Hepatocyte (in vitro differentiated cells): ENCODE data around the gene ERCC8. TPM values are rescaled to one million over a fixed set of nuclear protein-coding genes. Genes with fewer than 3 reads are reported as not detected.

Source experiments
- DNase-seq: peaks from one replicate; pipeline ENCODE4 v3.0.0-alpha.2; 2016; ENCODE audit warnings: low spot score
- H2AFZ ChIP-seq: fragments of 200-600 bp; sonication (generic); 2 replicates; pipeline ENCODE4 v1.6.0; 2016; ENCODE audit warnings: antibody characterized with exemption, mild to moderate bottlenecking
- H3K27ac ChIP-seq: fragments of 200-600 bp; sonication (generic); 2 replicates; pipeline ENCODE4 v1.5.1; 2016; ENCODE audit warnings: mild to moderate bottlenecking
- H3K27me3 ChIP-seq: fragments of 200-600 bp; sonication (generic); 2 replicates; pipeline ENCODE4 v1.6.1; 2016
- H3K36me3 ChIP-seq: fragments of 200-600 bp; sonication (generic); replicated peaks from 2 replicates; pipeline ENCODE4 v1.5.1; 2016; ENCODE audit warnings: low read depth; ENCODE audit not compliant: insufficient read depth
- H3K4me1 ChIP-seq: fragments of 200-600 bp; sonication (generic); 2 replicates; pipeline ENCODE4 v1.5.1; 2016; ENCODE audit warnings: mild to moderate bottlenecking, moderate library complexity; ENCODE audit not compliant: insufficient read depth
- H3K4me2 ChIP-seq: fragments of 200-600 bp; sonication (generic); 2 replicates; pipeline ENCODE4 v1.6.0; 2016
- H3K4me3 ChIP-seq: fragments of 200-600 bp; sonication (generic); 2 replicates; pipeline ENCODE4 v1.5.1; 2016; ENCODE audit warnings: mild to moderate bottlenecking
- H3K79me2 ChIP-seq: fragments of 200-600 bp; sonication (generic); 2 replicates; pipeline ENCODE4 v1.6.0; 2017; ENCODE audit warnings: mild to moderate bottlenecking
- H3K9me2 ChIP-seq: fragments of 200-600 bp; sonication (generic); replicated peaks from 2 replicates; pipeline ENCODE4 v1.6.0; 2017; ENCODE audit warnings: mild to moderate bottlenecking; ENCODE audit not compliant: insufficient read depth
- H3K9me3 ChIP-seq: fragments of 200-600 bp; sonication (generic); 2 replicates; pipeline ENCODE4 v1.5.1; 2016; ENCODE audit warnings: low read depth, mild to moderate bottlenecking
- H4K20me1 ChIP-seq: fragments of 200-600 bp; sonication (generic); 2 replicates; pipeline ENCODE4 v1.6.0; 2016; ENCODE audit warnings: mild to moderate bottlenecking; ENCODE audit not compliant: insufficient read depth, poor library complexity, severe bottlenecking
- EZH2 ChIP-seq: fragments of 200-600 bp; sonication (generic); IDR thresholded peaks from 2 replicates; pipeline ENCODE4 v1.6.1; 2016; ENCODE audit warnings: antibody characterized with exemption, mild to moderate bottlenecking, borderline replicate concordance
- EZH2phosphoT487 ChIP-seq: fragments of 200-600 bp; sonication (generic); IDR thresholded peaks from one replicate; pipeline ENCODE4 v1.6.1; 2018; ENCODE audit warnings: antibody characterized with exemption, mild to moderate bottlenecking, low read depth, moderate library complexity; ENCODE audit not compliant: unreplicated experiment, severe bottlenecking
- WGBS: methylation state at CpG from one replicate; pipeline ENCODE4 v1.1.6; 2016; ENCODE audit warnings: low lambda C conversion rate; ENCODE audit errors: missing lambda C conversion rate; 5-methylcytosine and 5-hydroxymethylcytosine counted together
- polyA plus RNA-seq: library from polyadenylated mRNA; unstranded; fragments of >200 nt; fragmentation: Nextera tagmentation; extraction: Ambion mirVana; gene quantifications from 2 replicates; pipeline ENCODE4 v1.2.1, GENCODE V29; 2016
- total RNA-seq: library from RNA; depleted of rRNA; stranded (reverse); fragments of >200 nt; gene quantifications from 2 replicates; pipeline ENCODE4 v1.2.3, GENCODE V29; 2014
- TF ChIP-seq, protein P1 (sequence below): fragments of 200-600 bp; sonication (generic); IDR thresholded peaks from 2 replicates; pipeline ENCODE4 v1.5.1; 2016; ENCODE audit warnings: antibody characterized with exemption, mild to moderate bottlenecking; ENCODE audit not compliant: poor library complexity

Gene ERCC8
- total and polyA plus RNA-seq, 2 experiments from 2014 or later = 6.4 to 16.8 TPM

GRCh38 chr5:60846298-60846697 is 98.6 kb downstream of the ERCC8 start:
- H3K79me2 ChIP-seq = peaks cover 10% of the 10 kb centered on the region
- no peaks in the 10 kb centered on the region for H4K20me1 ChIP-seq
- WGBS = 90% methylated on average over 1 of the region's 1 CpG
- peaks cover 25% of the 10 kb centered on the region for H3K27me3 ChIP-seq
- no peak for TF ChIP-seq EZH2
- TF ChIP-seq, protein P1, sequence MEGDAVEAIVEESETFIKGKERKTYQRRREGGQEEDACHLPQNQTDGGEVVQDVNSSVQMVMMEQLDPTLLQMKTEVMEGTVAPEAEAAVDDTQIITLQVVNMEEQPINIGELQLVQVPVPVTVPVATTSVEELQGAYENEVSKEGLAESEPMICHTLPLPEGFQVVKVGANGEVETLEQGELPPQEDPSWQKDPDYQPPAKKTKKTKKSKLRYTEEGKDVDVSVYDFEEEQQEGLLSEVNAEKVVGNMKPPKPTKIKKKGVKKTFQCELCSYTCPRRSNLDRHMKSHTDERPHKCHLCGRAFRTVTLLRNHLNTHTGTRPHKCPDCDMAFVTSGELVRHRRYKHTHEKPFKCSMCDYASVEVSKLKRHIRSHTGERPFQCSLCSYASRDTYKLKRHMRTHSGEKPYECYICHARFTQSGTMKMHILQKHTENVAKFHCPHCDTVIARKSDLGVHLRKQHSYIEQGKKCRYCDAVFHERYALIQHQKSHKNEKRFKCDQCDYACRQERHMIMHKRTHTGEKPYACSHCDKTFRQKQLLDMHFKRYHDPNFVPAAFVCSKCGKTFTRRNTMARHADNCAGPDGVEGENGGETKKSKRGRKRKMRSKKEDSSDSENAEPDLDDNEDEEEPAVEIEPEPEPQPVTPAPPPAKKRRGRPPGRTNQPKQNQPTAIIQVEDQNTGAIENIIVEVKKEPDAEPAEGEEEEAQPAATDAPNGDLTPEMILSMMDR = no peak
- no peak for TF ChIP-seq EZH2phosphoT487
- no peaks in the 10 kb centered on the region for H3K36me3 ChIP-seq
- DNase-seq = no peak
- no peak overlapping the region for H3K27ac ChIP-seq
- no peaks in the 10 kb centered on the region for H3K4me1 ChIP-seq
- no peak overlapping the region for H2AFZ ChIP-seq
- no peaks in the 10 kb centered on the region for H3K9me2 ChIP-seq
- H3K9me3 ChIP-seq = no peaks in the 10 kb centered on the region
- H3K4me3 ChIP-seq = no peak overlapping the region
- no peak overlapping the region for H3K4me2 ChIP-seq

GRCh38 chr5:60843936-60844905 is 100.6 kb downstream of the ERCC8 start, which contains the start of gene ELOVL7:
Gene ELOVL7, minus strand, starts transcription at chr5:60844269. Its CDS starts 56,872 bp downstream, at chr5:60787397.
- WGBS = 1% methylated on average over 42 of the region's 87 CpGs
- peak; percentile 94 for DNase-seq
- H3K9me3 ChIP-seq = no peaks in the 10 kb centered on the region
- H4K20me1 ChIP-seq = no peaks in the 10 kb centered on the region
- H2AFZ ChIP-seq = peak within 1 kb of the TSS; percentile 89
- H3K79me2 ChIP-seq = peaks cover 26% of the 10 kb centered on the region
- TF ChIP-seq EZH2 (peak; percentile 4), EZH2phosphoT487 (no peak)
- TF ChIP-seq, protein P1 = peak; percentile 45
- no peaks in the 10 kb centered on the region for H3K36me3 ChIP-seq
- H3K4me1 ChIP-seq = no peaks in the 10 kb centered on the region
- H3K4me3 ChIP-seq = peak within 1 kb of the TSS; percentile 85
- no peaks in the 10 kb centered on the region for H3K9me2 ChIP-seq
- peak within 1 kb of the TSS; percentile 71 for H3K27ac ChIP-seq
- peak within 1 kb of the TSS; percentile 92 for H3K4me2 ChIP-seq
- H3K27me3 ChIP-seq = peaks cover 27% of the 10 kb centered on the region

- H4K20me1 ChIP-seq = no peaks in the 10 kb centered on the region
- H2AFZ ChIP-seq = peak overlapping the region; percentile 89
- peaks cover 29% of the 10 kb centered on the region for H3K79me2 ChIP-seq
- H3K27me3 ChIP-seq = peaks cover 27% of the 10 kb centered on the region
- 1% methylated on average over 49 of the region's 49 CpGs for WGBS
- TF ChIP-seq EZH2phosphoT487 = no peak
- TF ChIP-seq, protein P1 = no peak
- TF ChIP-seq EZH2 = no peak
- H3K4me2 ChIP-seq = peak overlapping the region; percentile 92
- H3K9me2 ChIP-seq = no peaks in the 10 kb centered on the region
- peak; percentile 31 for DNase-seq
- peak overlapping the region; percentile 85 for H3K4me3 ChIP-seq
- H3K27ac ChIP-seq = peak overlapping the region; percentile 71
- no peaks in the 10 kb centered on the region for H3K36me3 ChIP-seq
- H3K9me3 ChIP-seq = no peaks in the 10 kb centered on the region
- no peaks in the 10 kb centered on the region for H3K4me1 ChIP-seq
These were observed 101.4 kb downstream of the ERCC8 start for GRCh38 chr5:60843386-60843935.
